Loucy (cell line): ENCODE measurements around the gene RS1.

Source experiments
- H2AFZ ChIP-seq: fragments of 200-600 bp; sonication (generic); 2 replicates; pipeline ENCODE4 v1.6.0; 2016; ENCODE audit warnings: antibody characterized with exemption, mild to moderate bottlenecking, low read length, moderate library complexity
- H3F3A ChIP-seq: fragments of 200-600 bp; 2 replicates; pipeline ENCODE4 v1.6.0; 2016; ENCODE audit warnings: antibody characterized with exemption, low read depth, mild to moderate bottlenecking
- H3K27me3 ChIP-seq: fragments of 200-600 bp; sonication (generic); 2 replicates; pipeline ENCODE4 v1.6.1; 2014; ENCODE audit warnings: low read length, mild to moderate bottlenecking; ENCODE audit not compliant: insufficient read depth, poor library complexity, severe bottlenecking
- H3K36me3 ChIP-seq: fragments of 200-600 bp; sonication (generic); 2 replicates; pipeline ENCODE4 v1.6.1; 2016; ENCODE audit warnings: low read length; ENCODE audit not compliant: insufficient read depth
- H3K4me1 ChIP-seq: fragments of 200-600 bp; sonication (generic); 2 replicates; pipeline ENCODE4 v1.5.1; 2014; ENCODE audit warnings: low read length, mild to moderate bottlenecking; ENCODE audit not compliant: insufficient read depth, poor library complexity, severe bottlenecking
- H3K4me2 ChIP-seq: fragments of 200-600 bp; sonication (generic); 2 replicates; pipeline ENCODE4 v1.6.0; 2014; ENCODE audit warnings: antibody characterized with exemption, low read length, low read depth, mild to moderate bottlenecking; ENCODE audit not compliant: poor library complexity, severe bottlenecking
- H3K4me3 ChIP-seq: fragments of 200-600 bp; sonication (generic); 2 replicates; pipeline ENCODE4 v1.5.1; 2014; ENCODE audit warnings: low read length, mild to moderate bottlenecking, mixed read lengths; ENCODE audit not compliant: poor library complexity, severe bottlenecking
- H3K79me2 ChIP-seq: fragments of 200-600 bp; sonication (generic); 2 replicates; pipeline ENCODE4 v1.6.1; 2014; ENCODE audit warnings: low read length; ENCODE audit not compliant: insufficient read depth
- H3K9ac ChIP-seq: fragments of 200-600 bp; sonication (generic); 2 replicates; pipeline ENCODE4 v1.6.0; 2014; ENCODE audit warnings: mild to moderate bottlenecking, low read depth, low read length, moderate library complexity; ENCODE audit not compliant: poor library complexity, severe bottlenecking
- H3K9me2 ChIP-seq: fragments of 200-600 bp; sonication (generic); replicated peaks from 2 replicates; pipeline ENCODE4 v1.6.1; 2016; ENCODE audit warnings: low read depth, low read length, mixed read lengths
- H3K9me3 ChIP-seq: fragments of 200-600 bp; sonication (generic); 2 replicates; pipeline ENCODE4 v1.6.1; 2014; ENCODE audit warnings: mild to moderate bottlenecking, antibody characterized with exemption, low read length, low read depth; ENCODE audit not compliant: insufficient read depth
- H4K20me1 ChIP-seq: fragments of 200-600 bp; sonication (generic); 2 replicates; pipeline ENCODE4 v1.6.0; 2014; ENCODE audit warnings: antibody characterized with exemption, low read length, mild to moderate bottlenecking; ENCODE audit not compliant: insufficient read depth, poor library complexity, severe bottlenecking
- EZH2phosphoT487 ChIP-seq: fragments of 200-600 bp; IDR thresholded peaks from 2 replicates; pipeline ENCODE4 v1.6.1; 2018; ENCODE audit warnings: antibody characterized with exemption, mild to moderate bottlenecking, moderate library complexity, borderline replicate concordance
- TF ChIP-seq, protein P1 (sequence below): fragments of 200-600 bp; sonication (generic); conservative IDR thresholded peaks from 2 replicates; pipeline ENCODE4 v1.5.1; 2014; ENCODE audit warnings: mild to moderate bottlenecking, antibody characterized with exemption, low read length

Gene RS1

DNA sequence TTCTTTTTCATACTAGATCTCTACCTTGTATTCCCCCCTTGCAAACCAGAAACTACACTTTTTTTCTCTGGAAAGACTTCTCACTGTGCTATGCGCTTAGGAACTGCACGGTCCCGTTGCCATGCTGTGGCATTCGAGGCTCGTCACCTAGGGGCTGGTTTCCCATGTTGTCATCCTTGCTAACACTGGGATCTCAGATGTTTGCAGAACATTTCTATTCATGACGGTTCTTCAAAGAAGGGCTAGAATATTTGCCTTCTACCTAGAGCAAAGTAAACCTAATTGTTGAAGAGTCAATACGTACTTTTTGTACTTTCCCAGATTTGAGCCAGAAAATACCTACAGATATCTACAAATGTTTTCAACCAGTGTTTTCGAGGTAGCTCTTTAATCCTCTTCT lies 41.0 kb downstream of the RS1 start:
- H3K27me3 ChIP-seq: no peaks in the 10 kb centered on the region

GRCh38 chrX:18624599-18624998 lies 47.3 kb downstream of the RS1 start:
- Histone ChIP-seq H3K9me3 (no peaks in the 10 kb centered on the region), H3K27me3 (no peaks in the 10 kb centered on the region), H3K4me3 (no peak overlapping the region), H3K36me3 (peaks cover 6% of the 10 kb centered on the region; the same call in 1 of the 2 replicates), H3K4me1 (no peaks in the 10 kb centered on the region), H3K9me2 (no peaks in the 10 kb centered on the region), H3K4me2 (no peak overlapping the region), H3F3A (no peaks in the 10 kb centered on the region), H2AFZ (no peak overlapping the region), H3K79me2 (no peaks in the 10 kb centered on the region), H3K9ac (no peak overlapping the region), H4K20me1 (no peaks in the 10 kb centered on the region)
- no peak for TF ChIP-seq EZH2phosphoT487
- TF ChIP-seq, protein P1, sequence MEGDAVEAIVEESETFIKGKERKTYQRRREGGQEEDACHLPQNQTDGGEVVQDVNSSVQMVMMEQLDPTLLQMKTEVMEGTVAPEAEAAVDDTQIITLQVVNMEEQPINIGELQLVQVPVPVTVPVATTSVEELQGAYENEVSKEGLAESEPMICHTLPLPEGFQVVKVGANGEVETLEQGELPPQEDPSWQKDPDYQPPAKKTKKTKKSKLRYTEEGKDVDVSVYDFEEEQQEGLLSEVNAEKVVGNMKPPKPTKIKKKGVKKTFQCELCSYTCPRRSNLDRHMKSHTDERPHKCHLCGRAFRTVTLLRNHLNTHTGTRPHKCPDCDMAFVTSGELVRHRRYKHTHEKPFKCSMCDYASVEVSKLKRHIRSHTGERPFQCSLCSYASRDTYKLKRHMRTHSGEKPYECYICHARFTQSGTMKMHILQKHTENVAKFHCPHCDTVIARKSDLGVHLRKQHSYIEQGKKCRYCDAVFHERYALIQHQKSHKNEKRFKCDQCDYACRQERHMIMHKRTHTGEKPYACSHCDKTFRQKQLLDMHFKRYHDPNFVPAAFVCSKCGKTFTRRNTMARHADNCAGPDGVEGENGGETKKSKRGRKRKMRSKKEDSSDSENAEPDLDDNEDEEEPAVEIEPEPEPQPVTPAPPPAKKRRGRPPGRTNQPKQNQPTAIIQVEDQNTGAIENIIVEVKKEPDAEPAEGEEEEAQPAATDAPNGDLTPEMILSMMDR: no peak

More for the DNA sequence above, 41.0 kb downstream of the RS1 start:
- no peaks in the 10 kb centered on the region for H4K20me1 ChIP-seq
- H3K4me1 ChIP-seq: no peaks in the 10 kb centered on the region
- H2AFZ ChIP-seq: no peak overlapping the region
- no peaks in the 10 kb centered on the region for H3K36me3 ChIP-seq
- H3K4me2 ChIP-seq: no peak overlapping the region
- H3K9me2 ChIP-seq: no peaks in the 10 kb centered on the region
- TF ChIP-seq, protein P1: no peak
- TF ChIP-seq EZH2phosphoT487: no peak
- H3K9me3 ChIP-seq: no peaks in the 10 kb centered on the region
- no peaks in the 10 kb centered on the region for H3K79me2 ChIP-seq
- H3F3A ChIP-seq: no peaks in the 10 kb centered on the region
- H3K9ac ChIP-seq: no peak overlapping the region
- H3K4me3 ChIP-seq: no peak overlapping the region

DNA sequence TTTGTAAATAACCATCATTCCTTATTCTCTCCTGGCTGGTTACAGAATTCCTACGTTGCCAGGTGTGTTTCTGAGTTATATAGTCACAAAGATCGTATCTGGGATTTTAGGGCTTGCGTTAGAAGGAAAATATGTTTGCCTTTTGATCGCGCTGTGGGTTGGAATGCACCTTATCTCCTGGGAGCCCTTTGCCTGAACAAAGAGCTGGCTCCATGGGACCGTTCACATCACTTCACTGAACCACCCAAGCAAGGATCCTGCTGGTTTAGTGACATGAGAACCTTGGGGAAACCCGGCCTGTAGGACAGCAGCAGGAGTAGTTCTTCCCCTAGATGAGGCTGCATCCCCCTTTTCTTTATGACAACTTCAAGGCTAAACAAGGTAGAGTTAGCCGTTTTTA lies 51.6 kb downstream of the RS1 start:
- Histone ChIP-seq H4K20me1 (no peaks in the 10 kb centered on the region), H3K4me3 (no peak overlapping the region), H2AFZ (no peak overlapping the region), H3K9ac (no peak overlapping the region), H3K79me2 (no peaks in the 10 kb centered on the region), H3K9me3 (no peaks in the 10 kb centered on the region), H3F3A (no peaks in the 10 kb centered on the region), H3K4me2 (no peak overlapping the region), H3K27me3 (no peaks in the 10 kb centered on the region), H3K4me1 (no peaks in the 10 kb centered on the region), H3K9me2 (no peaks in the 10 kb centered on the region), H3K36me3 (peaks cover 4% of the 10 kb centered on the region; the same call in 1 of the 2 replicates)
- TF ChIP-seq, protein P1: no peak
- TF ChIP-seq EZH2phosphoT487: no peak
